ENCODE measurements around the gene GKN1. TPM values are rescaled to one million over a fixed set of nuclear protein-coding genes. Genes with fewer than 3 reads are reported as not detected.

The GKN1 gene
- not detected for total RNA-seq
- long read RNA-seq, donor 1, result 0 reads
- long read RNA-seq, donor 2, result 0 reads

DNA sequence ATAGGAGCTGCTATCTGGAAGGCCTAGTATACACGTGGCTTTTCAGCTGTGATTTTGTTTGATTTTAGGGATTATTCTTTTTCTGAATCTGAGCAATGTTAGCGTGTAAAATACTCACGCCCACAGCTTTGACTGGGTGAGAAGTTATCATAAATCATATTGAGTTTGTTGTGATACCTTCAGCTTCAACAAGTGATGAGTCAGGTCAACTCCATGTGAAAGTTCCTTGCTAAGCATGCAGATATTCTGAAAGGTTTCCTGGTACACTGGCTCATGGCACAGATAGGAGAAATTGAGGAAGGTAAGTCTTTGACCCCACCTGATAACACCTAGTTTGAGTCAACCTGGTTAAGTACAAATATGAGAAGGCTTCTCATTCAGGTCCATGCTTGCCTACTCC lies at the start of gene GKN1:
GKN1 (plus strand) TSS at position 386 of the 400 bp plus-strand sequence. CDS start 42 bp downstream, outside the sequence.
- no peak for DNase-seq (ENCODE audit: low spot score)
- intact Hi-C loops (cut with DNase I), result loop anchor here in 1 of 2 donors (2.0 kb wide), 1 partner anchor 57 kb away; no protein-coding TSS in a partner anchor

DNA sequence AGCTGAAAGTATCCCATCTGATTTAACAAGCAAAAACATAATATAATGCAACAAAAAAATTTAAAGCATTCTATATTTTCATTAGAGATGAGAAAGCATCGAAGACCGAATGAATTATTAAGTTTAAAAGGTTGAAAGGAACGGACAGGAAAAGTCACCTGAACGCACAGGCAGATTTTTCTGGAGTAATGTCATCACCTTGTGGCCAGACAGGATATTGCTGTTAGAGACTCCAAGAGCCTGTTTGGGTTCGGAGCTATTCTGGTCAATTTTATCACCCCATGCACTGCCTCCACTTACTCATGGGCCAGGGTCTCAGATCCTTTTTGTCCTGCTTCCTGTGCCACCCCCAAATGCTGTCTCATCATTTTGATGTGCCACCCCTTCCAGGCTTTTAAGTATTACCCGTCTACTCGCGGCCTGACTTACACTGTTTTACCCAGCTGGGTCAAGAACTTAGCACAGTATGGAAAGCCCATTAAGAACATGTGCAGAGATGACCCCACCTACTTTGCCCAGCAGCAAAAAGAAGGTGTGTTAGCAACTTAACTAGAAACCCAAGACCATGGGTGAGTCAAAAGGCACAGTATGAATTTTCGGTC lies 49.0 kb upstream of the GKN1 start:
- intact Hi-C loops (cut with DNase I), result no loop called here
- no peak for DNase-seq (ENCODE audit: low spot score)

- DNase-seq (ENCODE audit: low spot score), result no peak
- intact Hi-C loops (cut with DNase I), result no loop called here
These were observed 47.6 kb upstream of the GKN1 start for GRCh38 chr2:68926796-68927195.

- intact Hi-C loops (cut with DNase I), result no loop called here
- no peak for DNase-seq (ENCODE audit: low spot score)
These were observed 43.2 kb upstream of the GKN1 start for GRCh38 chr2:68931149-68931711.

- intact Hi-C loops (cut with DNase I), result no loop called here
- no peak for DNase-seq (ENCODE audit: low spot score)
These were observed 42.6 kb upstream of the GKN1 start for GRCh38 chr2:68931799-68932198.

DNA sequence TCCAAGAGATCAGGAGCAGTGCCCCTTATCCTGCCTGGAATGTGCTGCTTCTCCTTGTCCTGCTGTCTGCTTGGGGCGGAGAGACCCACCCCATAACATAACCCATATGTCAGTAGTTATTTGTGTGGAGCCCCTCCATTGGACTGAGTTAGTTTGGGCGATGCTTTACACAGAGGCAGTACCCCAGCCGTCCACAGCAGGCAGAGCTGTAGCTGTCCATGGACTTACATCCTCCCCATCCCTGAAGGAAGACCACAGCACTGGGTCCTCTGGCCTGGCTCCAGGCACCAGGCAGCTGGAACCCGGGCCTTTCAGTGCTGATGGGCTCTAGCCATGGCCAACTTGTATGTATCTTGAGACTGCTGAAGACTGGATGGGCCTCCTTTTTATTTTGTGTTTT lies 42.0 kb upstream of the GKN1 start:
- no peak for DNase-seq (ENCODE audit: low spot score)
- intact Hi-C loops (cut with DNase I), result no loop called here

- DNase-seq (ENCODE audit: low spot score), result no peak
- intact Hi-C loops (cut with DNase I), result no loop called here
These were observed 40.4 kb upstream of the GKN1 start for GRCh38 chr2:68934021-68934420.

DNA sequence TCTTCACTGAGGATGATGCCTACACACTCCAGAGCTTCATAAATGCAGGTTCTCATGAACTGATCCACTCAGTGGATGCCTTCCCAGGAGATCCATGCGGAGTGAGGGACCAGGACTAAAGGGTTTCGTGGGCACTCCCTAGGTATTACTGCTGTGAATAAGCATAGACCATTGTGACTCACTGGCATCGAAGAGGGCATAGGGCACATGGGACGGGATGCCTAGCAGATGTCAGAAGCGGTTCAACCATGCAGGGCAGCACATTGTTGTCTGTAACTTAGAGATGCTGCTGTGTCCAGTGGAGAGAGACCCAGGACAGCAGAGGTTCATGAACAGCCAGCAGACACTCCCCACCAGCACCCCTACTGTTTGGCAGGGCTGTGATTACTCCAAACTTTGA lies 39.0 kb upstream of the GKN1 start:
- intact Hi-C loops (cut with DNase I), result loop anchor here in 1 of 2 donors (5.0 kb wide), 1 partner anchor 222 kb away; no protein-coding TSS in a partner anchor
- DNase-seq (ENCODE audit: low spot score), result no peak

GRCh38 chr2:68936427-68936826 lies 38.0 kb upstream of the GKN1 start:
- no peak for DNase-seq (ENCODE audit: low spot score)
- intact Hi-C loops (cut with DNase I), result loop anchor here in 1 of 2 donors (5.0 kb wide), 1 partner anchor 221 kb away; no protein-coding TSS in a partner anchor

DNA sequence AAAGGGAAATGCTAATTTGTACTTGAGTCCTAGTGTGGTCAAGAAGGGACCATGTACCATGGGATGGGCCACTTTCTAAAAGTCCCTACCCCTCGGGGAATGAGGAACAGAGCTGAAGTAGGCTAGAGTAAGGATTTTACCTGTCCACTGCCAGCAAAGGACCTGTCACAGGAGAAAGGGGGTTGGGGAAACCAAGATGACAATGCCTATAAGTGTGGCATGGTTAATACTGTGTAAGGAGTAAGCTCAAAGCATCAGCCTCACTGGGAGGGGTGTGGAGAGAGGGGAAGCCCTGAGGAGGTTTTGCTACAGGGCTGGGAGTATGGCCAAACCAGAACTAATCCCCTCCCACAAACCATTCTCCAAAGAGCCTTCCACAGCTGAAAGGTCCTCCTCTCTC lies 37.5 kb upstream of the GKN1 start:
- intact Hi-C loops (cut with DNase I), result loop anchor here in 1 of 2 donors (5.0 kb wide), 1 partner anchor 220 kb away; no protein-coding TSS in a partner anchor
- no peak for DNase-seq (ENCODE audit: low spot score)

GRCh38 chr2:68937346-68938055 lies 36.9 kb upstream of the GKN1 start:
- intact Hi-C loops (cut with DNase I), result loop anchor here in 1 of 2 donors (5.0 kb wide), 1 partner anchor 220 kb away; no protein-coding TSS in a partner anchor
- DNase-seq (ENCODE audit: low spot score), result no peak

- intact Hi-C loops (cut with DNase I), result loop anchor here in 1 of 2 donors (5.0 kb wide), 1 partner anchor 218 kb away; no protein-coding TSS in a partner anchor
- no peak for DNase-seq (ENCODE audit: low spot score)
These were observed 35.5 kb upstream of the GKN1 start for GRCh38 chr2:68938938-68939337.

DNA sequence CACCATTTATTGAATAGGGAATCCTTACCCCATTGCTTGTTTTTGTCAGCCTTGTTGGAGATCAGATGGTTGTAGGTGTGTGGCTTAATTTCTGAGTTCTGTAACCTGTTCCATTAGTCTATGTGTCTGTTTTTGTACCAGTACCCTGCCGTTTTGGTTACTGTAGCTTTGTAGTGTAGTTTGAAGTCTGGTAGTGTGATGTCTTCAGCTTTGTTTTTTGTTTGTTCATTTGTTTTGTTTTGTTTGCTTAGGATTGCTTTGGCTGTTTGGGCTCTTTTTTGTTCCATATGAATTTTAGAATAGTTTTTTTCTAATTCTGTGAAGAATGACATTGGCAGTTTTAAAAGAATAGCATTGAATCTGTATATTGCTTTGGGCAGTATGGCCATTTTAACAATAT lies 34.5 kb upstream of the GKN1 start:
- no peak for DNase-seq (ENCODE audit: low spot score)
- intact Hi-C loops (cut with DNase I), result loop anchor here in 1 of 2 donors (5.0 to 10.0 kb wide), 2 partner anchors 217 to 365 kb away; no protein-coding TSS in a partner anchor

GRCh38 chr2:68940369-68940768 lies 34.1 kb upstream of the GKN1 start:
- intact Hi-C loops (cut with DNase I), result loop anchor here in 1 of 2 donors (10.0 kb wide), 1 partner anchor 364 kb away; no protein-coding TSS in a partner anchor
- no peak for DNase-seq (ENCODE audit: low spot score)

- no peak for DNase-seq (ENCODE audit: low spot score)
- intact Hi-C loops (cut with DNase I), result loop anchor here in 1 of 2 donors (10.0 kb wide), 1 partner anchor 362 kb away; no protein-coding TSS in a partner anchor
These were observed 31.6 kb upstream of the GKN1 start for GRCh38 chr2:68942827-68943226.

DNA sequence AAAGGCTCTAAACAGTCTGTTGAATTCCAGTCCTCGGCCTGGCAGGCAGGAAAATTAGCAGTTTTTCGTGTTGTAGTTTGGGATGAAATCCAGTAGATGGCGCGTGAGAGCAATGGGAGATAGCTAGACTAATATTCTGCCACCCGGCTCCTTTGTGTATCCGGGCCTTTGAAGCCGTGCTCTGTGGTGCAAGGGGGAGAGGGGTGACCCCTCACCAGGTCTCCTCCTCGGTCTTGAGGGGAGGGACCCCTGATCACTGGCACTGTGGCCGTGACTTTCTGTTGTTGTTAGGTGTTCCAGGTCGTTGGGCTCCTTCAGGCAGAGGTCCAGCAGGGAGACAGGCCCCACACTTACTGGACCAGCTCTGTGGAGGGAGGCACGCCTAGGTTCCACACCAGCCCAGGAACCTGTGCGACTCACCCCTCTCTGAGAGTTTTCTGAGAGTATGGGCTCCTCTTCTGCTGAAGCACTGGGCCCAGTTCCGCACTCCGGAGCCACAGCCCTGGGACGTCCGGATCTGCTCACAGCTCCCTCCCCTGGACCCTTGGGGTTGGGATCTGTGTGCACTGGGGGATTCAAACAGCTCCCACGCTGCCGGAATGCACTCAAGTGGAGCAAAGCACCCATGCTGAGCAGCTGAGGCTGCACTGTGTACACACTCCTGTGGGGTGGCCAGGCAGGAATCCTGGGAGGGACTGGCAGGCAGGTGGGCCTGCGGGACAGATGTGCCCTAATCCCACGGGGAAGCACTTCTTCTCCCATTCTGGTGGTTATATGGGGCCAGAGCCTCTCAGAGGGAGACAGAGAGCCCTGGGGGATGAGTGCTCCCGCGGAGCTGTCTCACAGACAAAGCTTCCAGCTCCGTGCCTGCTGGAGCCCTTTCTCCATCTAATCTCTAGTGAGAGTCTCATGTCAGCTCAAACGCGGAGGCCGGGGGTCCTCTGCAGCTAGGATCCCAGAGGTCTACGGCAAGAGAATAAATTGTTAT lies 30.6 kb upstream of the GKN1 start:
- intact Hi-C loops (cut with DNase I), result loop anchor here in 1 of 2 donors (10.0 kb wide), 1 partner anchor 361 kb away; no protein-coding TSS in a partner anchor
- DNase-seq (ENCODE audit: low spot score), result no peak

GRCh38 chr2:68946117-68946516 lies 28.3 kb upstream of the GKN1 start:
- intact Hi-C loops (cut with DNase I), result loop anchor here in 1 of 2 donors (10.0 kb wide), 1 partner anchor 359 kb away; no protein-coding TSS in a partner anchor
- no peak for DNase-seq (ENCODE audit: low spot score)

DNA sequence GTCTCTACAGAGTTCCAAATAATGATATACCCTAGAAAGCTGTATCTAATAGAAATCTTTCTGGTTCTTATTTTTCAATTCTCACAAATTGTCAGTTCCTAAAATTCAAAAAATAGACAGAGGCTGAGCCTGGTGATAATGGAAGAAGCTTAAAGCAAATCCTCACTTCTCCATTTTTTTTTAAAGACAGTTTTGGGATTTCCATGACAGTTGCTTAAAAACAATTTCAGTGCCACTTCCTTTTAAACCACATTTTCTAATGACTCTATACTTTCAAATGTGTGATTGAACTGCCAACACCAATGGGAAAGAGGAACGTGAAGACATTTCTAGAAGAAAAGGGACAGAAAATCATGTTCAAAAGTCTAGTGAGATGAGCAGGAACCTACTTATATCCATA lies 25.7 kb upstream of the GKN1 start:
- intact Hi-C loops (cut with DNase I), result loop anchor here in 1 of 2 donors (10.0 kb wide), 1 partner anchor 356 kb away; no protein-coding TSS in a partner anchor
- no peak for DNase-seq (ENCODE audit: low spot score)

GRCh38 chr2:68951899-68952298 lies 22.5 kb upstream of the GKN1 start:
- intact Hi-C loops (cut with DNase I), result no loop called here
- DNase-seq (ENCODE audit: low spot score), result no peak
